ENCODE measurements around the gene ACP4.

ACP4 gene

GRCh38 chr19:50822661-50823208 lies 32.5 kb downstream of the ACP4 start:
- no peak for DNase-seq (ENCODE audit: low read depth in 2 of 2)

GRCh38 chr19:50823389-50824042 lies 33.3 kb downstream of the ACP4 start, which contains the start of gene KLK1:
TSS of gene KLK1 (minus strand) at chr19:50823787. CDS start at chr19:50823748, 39 bp downstream.
- DNase-seq (ENCODE audit: low read depth in 2 of 2), result no peak

DNA sequence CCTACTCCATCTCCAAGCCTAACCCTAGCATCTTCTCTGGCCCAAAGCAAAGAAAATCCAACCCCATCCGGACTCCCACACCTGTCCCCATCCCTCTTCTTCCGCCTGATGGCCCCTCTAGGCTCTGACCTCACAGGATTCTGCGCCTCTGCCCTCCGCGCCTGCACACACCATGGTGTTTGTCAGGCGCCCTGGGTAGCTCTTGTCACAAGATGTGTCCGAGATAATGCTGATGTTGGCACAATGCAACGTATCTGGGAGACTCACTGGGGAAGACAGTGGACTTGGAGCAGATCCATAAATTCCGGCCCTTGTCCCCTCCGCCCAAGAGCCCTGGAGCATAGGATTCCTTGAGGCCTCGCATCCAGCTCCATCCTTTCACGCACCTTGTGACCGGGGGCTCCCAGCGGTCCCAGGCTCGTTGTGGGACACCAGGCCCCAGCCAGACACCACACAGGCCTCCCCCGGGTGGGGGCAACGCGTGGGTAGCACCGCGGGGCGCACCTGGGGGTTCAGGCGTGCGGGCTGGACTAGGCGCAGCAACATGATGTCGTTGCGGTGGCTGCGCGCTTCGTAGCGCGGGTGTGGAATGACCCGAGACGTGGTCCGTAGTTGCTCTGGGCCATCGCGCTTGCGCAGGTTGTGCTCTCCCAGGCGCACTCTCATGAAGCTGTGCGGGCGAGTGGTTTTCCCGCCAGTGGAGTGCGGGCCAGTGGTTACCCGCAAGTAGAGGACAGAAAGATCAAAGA lies 36.5 kb downstream of the ACP4 start:
- no peak for DNase-seq (ENCODE audit: low read depth in 2 of 2)

DNA sequence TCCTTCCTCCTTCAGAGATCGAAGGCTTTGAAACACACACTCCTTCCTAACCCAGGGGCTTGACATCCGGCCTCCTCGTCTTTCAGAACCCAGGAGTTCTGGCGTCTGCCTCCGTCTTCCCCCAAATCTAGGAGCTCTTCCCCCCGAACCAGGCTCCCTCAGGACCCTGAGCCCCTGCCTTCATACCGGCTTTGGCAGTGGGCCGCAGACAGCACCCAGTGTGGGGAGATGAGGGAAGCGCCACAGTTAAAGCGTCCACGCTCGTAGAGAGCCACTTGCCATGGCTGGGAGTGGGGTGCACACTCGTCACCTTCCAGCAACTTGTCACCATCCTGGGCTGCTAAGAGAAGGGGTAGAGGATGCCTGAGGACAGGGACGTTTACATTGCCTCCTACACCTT lies 37.3 kb downstream of the ACP4 start:
- DNase-seq (ENCODE audit: low read depth in 2 of 2), result no peak

DNA sequence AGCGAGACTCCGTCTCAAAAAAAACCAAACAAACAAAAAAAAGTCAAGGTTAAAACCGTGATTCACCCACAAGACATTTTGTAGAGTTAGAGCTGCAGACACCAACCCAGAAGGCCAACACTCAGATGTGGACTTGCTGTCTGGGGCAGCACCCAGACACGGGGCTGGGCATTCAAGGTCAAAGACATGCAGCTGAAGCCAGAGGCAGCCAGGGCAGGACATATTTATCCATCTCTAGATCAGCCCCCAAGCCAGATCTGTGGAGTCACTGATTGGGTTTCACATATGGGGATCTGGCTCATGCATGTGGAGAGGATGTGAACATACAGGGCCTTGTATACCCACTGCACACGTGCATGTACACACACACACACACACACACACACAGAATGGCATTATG lies 39.6 kb downstream of the ACP4 start:
- DNase-seq (ENCODE audit: low read depth in 2 of 2), result no peak

- DNase-seq (ENCODE audit: low read depth in 2 of 2), result no peak
These were observed 40.2 kb downstream of the ACP4 start for GRCh38 chr19:50830266-50831025.

GRCh38 chr19:50831026-50831396 lies 40.8 kb downstream of the ACP4 start:
- DNase-seq (ENCODE audit: low read depth in 2 of 2), result no peak

DNA sequence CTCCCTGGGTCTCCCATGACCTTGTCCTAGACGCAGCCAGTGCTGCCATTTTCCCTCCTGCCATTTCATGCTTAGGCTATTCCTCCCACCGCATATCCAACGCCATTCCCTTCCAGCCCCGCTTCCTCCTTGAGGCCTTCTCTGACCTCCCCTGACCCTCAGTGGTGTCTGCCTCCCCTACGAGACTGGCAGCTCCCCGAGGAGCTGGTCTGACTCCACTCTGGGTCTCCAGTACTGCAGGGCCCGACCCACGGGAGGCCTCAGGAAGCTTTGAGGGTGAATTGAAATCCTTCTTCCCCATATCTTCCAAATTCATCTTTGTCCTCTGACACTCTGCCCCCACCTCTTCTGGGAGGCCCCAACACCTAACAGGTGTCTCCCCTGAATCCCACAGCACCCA lies 42.5 kb downstream of the ACP4 start:
- no peak for DNase-seq (ENCODE audit: low read depth in 2 of 2)

DNA sequence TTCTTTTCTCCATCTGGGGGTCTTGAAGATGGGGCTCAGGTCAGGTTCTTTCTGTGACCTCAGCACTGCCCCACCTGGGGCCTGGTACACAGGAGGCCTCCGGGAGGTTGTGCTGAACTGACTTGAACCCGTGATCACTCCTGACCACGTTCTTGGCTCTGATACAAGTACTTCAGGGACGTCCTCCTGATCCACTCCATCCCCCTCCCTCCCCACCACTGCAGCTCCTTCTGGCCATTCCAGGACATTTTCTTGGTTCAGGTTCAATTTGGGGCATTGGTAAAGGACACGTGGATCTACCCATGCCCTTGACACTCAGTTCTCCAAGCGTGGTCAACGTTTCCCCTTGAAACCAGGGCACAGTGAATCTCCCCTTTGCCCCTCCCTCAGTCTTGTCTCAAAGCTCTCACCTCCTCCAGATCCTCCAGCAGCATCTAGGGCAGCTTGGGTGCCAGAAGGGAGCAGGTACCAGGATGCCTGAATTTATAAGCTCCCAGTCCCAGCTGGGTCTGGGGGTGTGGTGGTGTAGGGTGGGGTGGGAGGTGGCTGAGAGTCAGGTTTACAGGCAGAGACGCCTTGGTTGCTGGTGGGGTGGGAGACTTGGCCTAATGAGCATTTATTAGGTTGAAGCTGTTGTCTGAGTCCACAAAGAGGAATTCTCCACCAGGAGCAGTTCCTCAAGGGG lies 43.0 kb downstream of the ACP4 start, which contains the start of gene KLK15:
Gene KLK15 (minus strand): TSS at position 458 of the 685 bp plus-strand sequence. CDS start 2,082 bp downstream, outside the sequence.
- no peak for DNase-seq (ENCODE audit: low read depth in 2 of 2)

DNA sequence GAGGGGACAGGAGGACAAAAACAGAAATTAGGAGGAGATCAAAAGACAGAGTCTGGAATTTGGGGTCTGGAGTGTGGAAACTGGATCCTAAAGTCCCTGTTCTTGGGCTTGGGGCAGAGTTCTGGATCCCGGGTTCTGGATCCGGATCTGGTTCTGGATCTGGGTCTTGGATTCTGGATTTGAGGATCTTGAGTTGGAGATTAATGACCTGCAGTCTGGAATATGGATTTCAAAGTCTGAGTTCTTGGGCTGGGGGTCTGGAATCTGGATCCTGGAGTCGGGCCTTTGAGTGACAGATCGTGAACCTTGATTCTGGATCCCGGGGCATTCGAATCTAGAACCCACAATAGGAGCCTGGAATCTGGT lies 43.6 kb downstream of the ACP4 start:
- DNase-seq (ENCODE audit: low read depth in 2 of 2), result no peak

DNA sequence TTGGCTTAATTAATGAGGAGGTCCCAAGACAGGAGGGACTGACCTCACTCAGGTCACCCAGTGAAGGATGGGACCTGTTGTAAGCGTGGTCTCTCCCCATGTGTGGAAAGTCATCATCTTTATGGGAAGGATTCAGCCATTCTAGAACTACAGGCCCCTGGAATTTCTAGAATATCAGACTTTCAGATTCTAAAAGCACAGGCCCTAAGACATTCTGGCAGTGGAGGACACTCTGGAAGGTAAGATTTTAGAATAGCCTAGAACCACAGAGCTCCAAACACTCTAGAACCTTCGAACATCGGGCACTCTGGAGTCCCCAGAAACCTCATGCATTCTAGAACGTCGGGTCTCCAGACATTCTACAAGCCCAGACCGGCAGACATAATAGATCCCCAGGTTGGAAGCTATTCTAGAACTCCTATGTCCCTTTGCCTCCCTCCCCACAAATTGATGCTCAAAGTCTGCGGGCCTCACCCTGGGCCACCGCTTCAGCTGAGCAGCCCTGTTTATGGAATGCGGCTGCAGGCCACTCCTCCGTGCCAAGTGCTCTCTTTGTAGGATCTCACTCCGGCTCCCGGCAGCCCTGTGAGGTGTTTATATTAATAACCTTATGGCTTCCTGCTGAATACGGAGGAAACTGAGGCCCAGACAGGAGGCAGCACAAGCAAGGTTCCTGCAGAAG lies 45.0 kb downstream of the ACP4 start:
- DNase-seq (ENCODE audit: low read depth in 2 of 2), result no peak

DNA sequence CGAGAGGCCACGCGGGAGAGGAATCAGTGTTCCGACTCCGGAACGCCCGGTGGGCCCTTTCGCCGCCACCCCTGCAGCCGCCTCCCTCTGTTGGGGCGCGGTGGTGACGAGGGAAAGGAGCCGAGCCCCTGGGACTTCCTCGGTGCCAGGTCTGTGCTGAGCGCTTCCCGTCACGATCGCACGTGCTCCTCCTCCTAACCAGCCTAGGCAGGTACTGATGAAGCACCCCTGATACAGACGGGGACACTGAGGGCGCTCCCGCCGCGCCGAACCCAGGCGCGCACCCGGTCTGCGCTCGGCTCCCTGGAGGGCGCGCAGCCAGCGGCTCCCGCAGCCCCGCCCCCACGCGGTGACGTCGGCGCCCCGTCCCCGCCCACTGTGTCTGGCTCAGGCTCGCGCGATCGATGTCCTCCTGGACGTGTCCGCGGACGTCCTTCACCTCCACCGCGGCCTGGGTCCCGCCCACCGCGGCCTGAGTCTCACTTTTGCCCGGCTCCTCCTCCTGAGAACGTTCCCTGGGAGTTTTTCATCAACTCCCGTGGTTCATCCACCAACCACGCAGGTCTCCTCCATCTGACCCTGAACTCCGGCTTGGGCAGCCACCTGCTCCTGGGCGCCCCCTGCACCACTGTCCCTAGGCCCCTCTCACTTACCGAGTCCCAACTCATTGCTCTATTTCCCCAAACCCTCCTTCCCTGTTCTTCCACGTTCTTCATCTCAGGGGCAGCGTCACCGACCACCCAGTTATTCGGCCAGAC lies 45.7 kb downstream of the ACP4 start:
- peak in 1 of 2 experiments; percentile 72 for DNase-seq (ENCODE audit: low read depth in 2 of 2)

DNA sequence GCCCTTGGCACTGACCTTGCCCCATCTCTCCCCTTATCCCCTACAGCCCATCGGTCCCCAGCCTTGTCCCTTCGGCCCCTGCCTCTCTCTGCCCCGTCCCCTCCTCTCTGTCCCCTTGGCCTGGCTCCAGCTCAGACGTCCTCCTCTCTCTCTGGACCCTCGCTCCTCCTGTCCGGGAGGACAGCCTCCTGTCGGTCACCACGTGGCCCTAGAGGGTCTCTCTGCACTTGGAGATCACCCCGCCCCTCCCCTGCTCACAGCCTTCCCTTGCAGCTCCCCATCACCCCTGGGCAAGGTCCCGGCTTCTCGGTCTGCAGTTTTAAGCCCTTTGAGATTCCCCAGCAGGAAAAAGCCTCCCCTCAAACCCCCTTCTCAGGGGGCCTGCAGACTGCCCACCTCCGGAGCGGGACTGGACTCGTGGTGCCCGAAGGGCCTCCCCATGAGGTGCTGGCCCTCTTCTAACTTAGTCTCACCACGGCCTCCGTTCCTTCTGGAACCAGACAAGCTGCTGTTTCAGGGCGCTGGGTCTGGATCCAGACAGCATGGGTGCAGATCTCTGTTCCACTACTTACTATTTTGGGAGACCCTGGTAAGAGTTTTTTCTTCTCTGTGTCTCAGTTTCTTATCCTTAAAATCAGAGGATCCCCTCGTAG lies 46.5 kb downstream of the ACP4 start:
- no peak for DNase-seq (ENCODE audit: low read depth in 2 of 2)

GRCh38 chr19:50837300-50837699 lies 47.1 kb downstream of the ACP4 start:
- DNase-seq (ENCODE audit: low read depth in 2 of 2), result no peak

DNA sequence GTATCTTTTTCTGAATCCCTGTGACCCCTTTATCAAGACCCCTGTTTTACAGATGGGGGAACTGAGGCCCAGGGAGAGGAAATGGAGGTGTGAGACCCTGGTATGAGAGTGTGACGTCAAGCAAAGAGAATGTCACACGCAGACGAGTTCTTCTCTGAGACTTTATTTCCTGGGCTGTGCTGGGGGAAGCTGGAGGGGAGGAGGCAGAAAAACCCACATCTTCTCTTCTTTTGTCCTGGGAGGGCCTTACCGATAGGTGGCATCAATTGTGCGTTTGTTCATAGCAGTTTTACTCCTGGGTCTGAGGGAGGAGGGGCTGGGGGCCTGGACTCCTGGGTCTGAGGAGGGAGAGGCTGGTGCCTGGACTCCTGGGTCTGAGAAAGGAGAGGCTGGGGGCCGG lies 48.0 kb downstream of the ACP4 start:
- no peak for DNase-seq (ENCODE audit: low read depth in 2 of 2)

- DNase-seq (ENCODE audit: low read depth in 2 of 2), result no peak
These were observed 49.8 kb downstream of the ACP4 start for GRCh38 chr19:50839712-50840655.

GRCh38 chr19:50842130-50842529 lies 51.9 kb downstream of the ACP4 start:
- no peak for DNase-seq (ENCODE audit: low read depth in 2 of 2)

DNA sequence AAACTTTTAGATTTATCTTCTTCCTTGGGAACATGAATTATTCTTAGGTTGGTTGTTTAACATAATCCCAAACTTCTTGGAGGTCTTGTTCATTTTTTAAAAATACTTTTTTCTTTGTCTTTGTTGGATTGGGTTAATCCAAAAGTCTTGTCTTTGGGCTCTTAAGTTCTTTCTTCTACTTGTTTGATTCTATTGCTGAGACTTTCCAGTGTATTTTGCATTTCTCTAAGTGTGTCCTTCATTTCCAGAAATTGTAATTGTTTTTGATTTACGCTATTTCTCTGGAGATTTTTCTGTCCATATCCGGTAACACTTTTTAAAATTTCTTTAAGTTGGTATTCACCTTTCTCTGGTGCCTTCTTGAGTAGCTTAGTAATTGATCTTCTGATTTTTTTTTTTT lies 53.0 kb downstream of the ACP4 start:
- no peak for DNase-seq (ENCODE audit: low read depth in 2 of 2)

DNA sequence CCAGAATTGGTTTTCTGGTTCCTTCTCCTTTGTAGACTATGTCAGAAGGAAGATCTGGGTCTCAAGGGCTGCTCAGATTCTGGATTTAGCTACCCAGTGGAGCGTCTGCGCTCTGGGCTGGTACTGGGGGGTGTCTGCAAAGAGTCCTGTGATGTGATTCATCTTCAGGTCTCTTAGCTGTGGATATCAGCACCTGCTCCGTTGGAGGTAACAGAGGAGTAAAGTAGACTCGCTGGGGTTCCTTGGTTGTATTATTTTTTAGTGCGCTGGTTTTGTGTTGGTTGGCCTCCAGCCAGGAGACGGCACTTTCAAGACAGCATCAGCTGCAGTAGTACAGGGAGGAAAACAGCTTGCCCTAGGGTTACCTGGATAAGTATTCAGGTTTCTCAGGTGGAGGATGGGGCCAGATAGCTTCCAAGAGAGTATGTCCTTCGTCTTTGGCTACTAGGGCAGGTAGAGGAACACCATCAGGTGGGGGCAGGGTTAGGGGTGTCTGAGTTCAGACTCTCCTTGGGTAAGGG lies 53.5 kb downstream of the ACP4 start:
- no peak for DNase-seq (ENCODE audit: low read depth in 2 of 2)

Measured in stimulated activated CD4-positive, alpha-beta T cell treated with anti-CD3 and anti-CD28 coated beads, Interleukin-12 subunit alpha, Interleukin-12 subunit beta, amount 100 ng/mL, for 24 hours (primary cell).